Right atrium auricular region (tissue), 2 donors: ENCODE data around the gene TSPAN16. TPM values are rescaled to one million over a fixed set of nuclear protein-coding genes. Genes with fewer than 3 reads are reported as not detected.

Source experiments
- DNase-seq: peaks from one replicate; pipeline ENCODE4 v3.0.0-alpha.2; 2019; ENCODE audit warnings: low spot score
- H3K27ac ChIP-seq, 2 donors: fragments of 200-600 bp; sonication (generic); 1 replicate in 1 of 2; 2 replicates in 1 of 2; pipeline ENCODE4 v1.5.1; 2016 to 2019
- H3K27me3 ChIP-seq, 2 donors: fragments of 200-600 bp; sonication (generic); one replicate each; pipeline versions ENCODE4 v1.5.1 to v1.6.0; 2017 to 2019
- H3K36me3 ChIP-seq: fragments of 200-600 bp; sonication (generic); one replicate; pipeline ENCODE4 v1.5.1; 2016
- H3K4me1 ChIP-seq, 2 donors: fragments of 200-600 bp; sonication (generic); one replicate each; pipeline versions ENCODE4 v1.5.1 to v1.6.0; 2017 to 2019
- H3K4me3 ChIP-seq, 2 donors: fragments of 200-600 bp; sonication (generic); 1 replicate in 1 of 2; 2 replicates in 1 of 2; pipeline ENCODE4 v1.5.1; 2017 to 2019; ENCODE audit warnings: mild to moderate bottlenecking in 1 of 2, moderate library complexity in 1 of 2
- H3K9me3 ChIP-seq, 2 donors: fragments of 200-600 bp; sonication (generic); one replicate each; pipeline ENCODE4 v1.5.1; 2019
- total RNA-seq, 2 donors: library from RNA; depleted of rRNA; stranded (reverse); fragments of >200 nt; gene quantifications; one replicate each; pipeline ENCODE4 v1.1.0, GENCODE V29; 2016
- TF ChIP-seq, protein P1 (sequence below), 2 donors: fragments of 200-600 bp; sonication (generic); IDR thresholded peaks; one replicate each; pipeline ENCODE4 v1.5.1; 2019; ENCODE audit warnings: antibody characterized with exemption in 2 of 2

The TSPAN16 gene
- total RNA-seq, 2 donors from 2014 or later = not detected

DNA sequence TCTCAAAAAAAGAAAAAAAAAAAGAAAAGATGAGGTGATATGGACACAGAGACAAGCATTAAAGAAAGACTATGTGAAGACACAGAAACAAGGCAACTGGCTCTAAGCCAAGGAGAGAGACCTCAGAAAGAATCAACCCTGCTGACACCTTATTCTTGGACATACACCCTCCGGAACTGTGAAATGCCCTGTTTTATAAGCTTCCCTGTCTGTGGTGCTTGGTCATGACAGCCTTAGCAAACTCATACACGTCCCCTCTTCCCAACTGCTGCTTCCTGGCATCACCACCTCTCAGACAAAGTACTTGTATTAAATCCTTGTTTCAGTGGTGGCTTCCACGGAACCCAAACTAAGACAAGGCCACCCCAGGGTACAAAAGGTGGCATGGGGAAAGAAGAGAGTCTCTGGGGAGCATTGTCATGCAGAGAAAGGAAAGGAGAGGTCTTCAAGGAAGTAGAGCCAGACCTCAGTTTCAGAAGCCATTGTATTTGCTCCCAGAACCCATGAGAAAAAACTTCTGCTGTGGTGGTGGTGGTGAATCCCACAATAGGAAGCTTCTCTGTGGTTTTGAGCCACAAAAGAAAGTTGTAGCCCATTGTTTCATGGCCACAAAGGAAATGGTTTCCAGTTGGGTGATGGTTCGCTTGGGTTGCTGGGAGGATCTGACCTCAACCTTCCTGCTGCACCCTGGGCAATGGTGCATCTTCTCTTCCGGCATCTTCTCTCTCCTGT is 16.3 kb upstream of the TSPAN16 start:
- no peak overlapping the region for H3K4me3 ChIP-seq
- TF ChIP-seq, protein P1, sequence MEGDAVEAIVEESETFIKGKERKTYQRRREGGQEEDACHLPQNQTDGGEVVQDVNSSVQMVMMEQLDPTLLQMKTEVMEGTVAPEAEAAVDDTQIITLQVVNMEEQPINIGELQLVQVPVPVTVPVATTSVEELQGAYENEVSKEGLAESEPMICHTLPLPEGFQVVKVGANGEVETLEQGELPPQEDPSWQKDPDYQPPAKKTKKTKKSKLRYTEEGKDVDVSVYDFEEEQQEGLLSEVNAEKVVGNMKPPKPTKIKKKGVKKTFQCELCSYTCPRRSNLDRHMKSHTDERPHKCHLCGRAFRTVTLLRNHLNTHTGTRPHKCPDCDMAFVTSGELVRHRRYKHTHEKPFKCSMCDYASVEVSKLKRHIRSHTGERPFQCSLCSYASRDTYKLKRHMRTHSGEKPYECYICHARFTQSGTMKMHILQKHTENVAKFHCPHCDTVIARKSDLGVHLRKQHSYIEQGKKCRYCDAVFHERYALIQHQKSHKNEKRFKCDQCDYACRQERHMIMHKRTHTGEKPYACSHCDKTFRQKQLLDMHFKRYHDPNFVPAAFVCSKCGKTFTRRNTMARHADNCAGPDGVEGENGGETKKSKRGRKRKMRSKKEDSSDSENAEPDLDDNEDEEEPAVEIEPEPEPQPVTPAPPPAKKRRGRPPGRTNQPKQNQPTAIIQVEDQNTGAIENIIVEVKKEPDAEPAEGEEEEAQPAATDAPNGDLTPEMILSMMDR (IDR thresholded peaks at IDR 0.05) = no peak
- no peaks in the 10 kb centered on the region for H3K27me3 ChIP-seq
- no peaks in the 10 kb centered on the region for H3K36me3 ChIP-seq
- H3K27ac ChIP-seq = no peak overlapping the region
- no peak for DNase-seq
- no peaks in the 10 kb centered on the region for H3K9me3 ChIP-seq
- H3K4me1 ChIP-seq = no peaks in the 10 kb centered on the region

DNA sequence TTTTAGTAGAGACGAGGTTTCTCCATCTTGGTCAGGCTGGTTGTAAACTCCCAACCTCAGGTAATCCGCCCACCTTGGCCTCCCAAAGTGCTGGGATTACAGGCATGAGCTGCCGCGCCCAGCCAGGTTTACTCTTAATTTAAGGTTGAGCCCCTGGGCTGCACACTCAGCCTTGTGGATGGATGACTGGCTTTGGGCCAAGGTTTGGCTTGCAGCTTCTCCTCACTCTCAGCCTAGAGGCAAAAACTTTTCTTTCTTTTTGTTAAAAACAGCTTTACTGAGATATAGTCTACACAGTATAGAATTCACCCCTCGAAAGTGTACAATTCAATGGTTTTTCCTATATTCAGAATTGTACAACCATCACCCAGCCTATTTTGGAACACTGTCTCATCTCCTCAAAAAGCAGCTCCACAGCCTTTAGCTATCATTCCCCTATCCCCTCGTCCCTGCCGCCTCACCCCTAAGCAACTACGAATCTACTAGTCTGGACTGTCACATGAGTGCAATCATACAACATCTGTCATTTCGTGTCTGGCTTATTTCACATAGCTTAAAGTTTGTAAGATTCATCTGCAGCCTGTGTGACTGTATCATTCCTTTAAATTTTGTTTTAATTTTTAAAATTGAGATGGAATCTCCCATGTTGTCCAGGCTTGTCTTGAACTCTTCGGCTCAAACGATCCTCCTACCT is 14.5 kb upstream of the TSPAN16 start:
- Histone ChIP-seq H3K27ac (no peak overlapping the region), H3K36me3 (no peaks in the 10 kb centered on the region), H3K4me1 (peaks cover 0 to 7% of the 10 kb centered on the region in 2 donors), H3K27me3 (no peaks in the 10 kb centered on the region), H3K9me3 (no peaks in the 10 kb centered on the region), H3K4me3 (no peak overlapping the region)
- TF ChIP-seq, protein P1 (IDR thresholded peaks at IDR 0.05) = no peak
- DNase-seq = no peak

DNA sequence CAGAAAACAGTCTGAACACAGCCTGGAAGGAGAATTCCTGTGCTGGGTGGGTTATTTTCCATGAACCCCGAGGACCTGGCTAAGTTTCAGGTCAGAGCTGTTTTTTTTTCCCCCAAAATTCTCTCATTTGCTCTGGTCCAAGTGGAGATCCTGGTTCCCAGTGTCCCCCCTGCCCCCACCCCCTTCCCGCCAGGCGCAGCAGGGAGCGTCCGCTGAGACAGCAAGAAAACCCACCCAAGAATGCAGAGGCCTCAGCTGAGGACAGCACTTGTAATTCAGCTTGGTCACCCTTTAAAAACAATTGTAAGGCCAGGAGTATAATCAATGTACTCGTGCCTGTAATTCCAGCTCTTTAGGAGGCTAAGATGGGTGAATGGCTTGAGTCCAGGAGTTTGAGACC is 11.4 kb upstream of the TSPAN16 start:
- Histone ChIP-seq H3K27ac (no peak overlapping the region), H3K4me3 (no peak overlapping the region), H3K9me3 (no peaks in the 10 kb centered on the region), H3K4me1 (peaks cover 0 to 13% of the 10 kb centered on the region in 2 donors), H3K27me3 (no peaks in the 10 kb centered on the region), H3K36me3 (no peaks in the 10 kb centered on the region)
- TF ChIP-seq, protein P1 (IDR thresholded peaks at IDR 0.05) = no peak
- DNase-seq = no peak

DNA sequence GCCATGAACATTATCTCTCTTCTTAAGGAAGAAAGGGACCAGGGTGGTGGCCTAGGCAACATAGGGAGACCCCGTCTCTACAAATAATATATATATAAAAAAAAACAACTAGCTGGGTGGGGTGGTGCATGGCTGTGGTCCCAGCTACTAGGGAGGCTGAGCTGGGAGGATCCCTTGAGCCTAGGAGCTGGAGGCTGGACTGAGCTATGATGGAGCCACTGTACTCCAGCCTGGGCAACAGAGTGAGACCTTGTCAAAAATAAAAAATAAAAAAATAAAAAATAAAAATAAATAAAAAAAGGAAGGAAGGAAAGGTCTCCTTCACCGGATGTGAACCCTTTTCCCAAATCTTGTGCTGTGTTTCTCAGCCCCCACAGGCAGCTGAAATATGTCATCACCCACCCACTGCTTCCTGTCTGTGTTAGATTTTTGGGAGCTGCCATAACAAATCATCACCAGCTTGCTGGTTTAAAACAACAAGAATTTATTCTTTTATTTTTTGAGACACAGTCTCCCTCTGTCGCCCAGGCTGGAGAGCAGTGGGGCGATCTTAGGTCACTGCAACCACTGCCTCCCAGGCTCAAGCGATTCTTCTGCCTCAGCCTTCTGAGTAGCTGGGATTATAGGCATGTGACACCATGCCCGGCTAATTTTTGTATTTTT is 9.5 kb upstream of the TSPAN16 start:
- Histone ChIP-seq H3K27ac (peak overlapping the region; percentile 46 to 51), H3K27me3 (no peaks in the 10 kb centered on the region), H3K36me3 (no peaks in the 10 kb centered on the region), H3K4me3 (no peak overlapping the region), H3K4me1 (peaks cover 0 to 13% of the 10 kb centered on the region in 2 donors), H3K9me3 (no peaks in the 10 kb centered on the region)
- TF ChIP-seq, protein P1 (IDR thresholded peaks at IDR 0.05) = peak in 1 of 2 donors; percentile 62
- DNase-seq = no peak

DNA sequence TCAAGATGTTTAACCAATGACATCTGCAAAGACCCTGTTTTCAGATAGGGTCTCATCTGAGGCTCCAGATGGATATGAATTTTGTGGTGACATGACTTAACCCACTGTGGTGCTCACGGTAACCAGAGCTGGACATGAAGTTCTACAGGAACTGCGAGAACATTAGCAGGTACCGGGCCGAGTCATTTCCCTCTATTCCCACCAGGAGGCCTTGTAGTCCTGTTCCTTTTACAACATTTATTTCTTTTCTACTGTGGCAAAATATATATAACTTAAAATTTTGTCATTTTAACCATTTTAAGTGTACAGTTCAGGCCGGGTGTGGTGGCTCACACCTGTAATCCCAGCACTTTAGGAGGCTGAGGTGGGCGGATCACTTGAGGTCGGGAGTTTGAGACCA is 7.6 kb upstream of the TSPAN16 start:
- TF ChIP-seq, protein P1 (IDR thresholded peaks at IDR 0.05) = peak in 1 of 2 donors; percentile 50

More for the DNA sequence above, 7.6 kb upstream of the TSPAN16 start:
- H3K4me3 ChIP-seq = no peak overlapping the region
- no peak for DNase-seq
- no peaks in the 10 kb centered on the region for H3K9me3 ChIP-seq
- H3K27ac ChIP-seq = no peak overlapping the region
- H3K36me3 ChIP-seq = no peaks in the 10 kb centered on the region
- H3K27me3 ChIP-seq = no peaks in the 10 kb centered on the region
- peaks cover 0 to 15% of the 10 kb centered on the region in 2 donors for H3K4me1 ChIP-seq
